Hepatic stellate cell (primary cell): Measurements from ENCODE around the gene CXCL10.
"Not testable (repeated sequence)": the region's sequence is repeated elsewhere in the genome, so short reads cannot be mapped to it uniquely, and the experiment has no call there.

ENCODE experiments used
- DNase-seq: peaks from one replicate; pipeline ENCODE4 v3.0.0; 2011; ENCODE audit warnings: low spot score

The CXCL10 gene

GRCh38 chr4:76023389-76023788 lies at the start of gene CXCL10:
Gene CXCL10, minus strand, starts transcription at chr4:76023497. Its CDS starts 66 bp downstream, at chr4:76023431.
- DNase-seq: no peak

GRCh38 chr4:76072760-76073159 lies 49.5 kb upstream of the CXCL10 start:
- DNase-seq: no peak

GRCh38 chr4:76067652-76068286 lies 44.5 kb upstream of the CXCL10 start:
- DNase-seq: peak; percentile 62

GRCh38 chr4:76066546-76066945 lies 43.2 kb upstream of the CXCL10 start:
- no peak for DNase-seq

GRCh38 chr4:76061982-76062381 lies 38.7 kb upstream of the CXCL10 start:
- DNase-seq: no peak

GRCh38 chr4:76061421-76061820 lies 38.1 kb upstream of the CXCL10 start:
- no peak for DNase-seq

GRCh38 chr4:76060506-76060905 lies 37.2 kb upstream of the CXCL10 start:
- DNase-seq: no peak

GRCh38 chr4:76059750-76060149 lies 36.5 kb upstream of the CXCL10 start:
- no peak for DNase-seq

GRCh38 chr4:76058888-76059426 lies 35.7 kb upstream of the CXCL10 start:
- no peak for DNase-seq

- DNase-seq: no peak
These were observed 35.0 kb upstream of the CXCL10 start for GRCh38 chr4:76058302-76058701.

GRCh38 chr4:76055421-76055820 lies 32.1 kb upstream of the CXCL10 start:
- no peak for DNase-seq

GRCh38 chr4:76055016-76055415 lies 31.7 kb upstream of the CXCL10 start:
- DNase-seq: no peak

GRCh38 chr4:76053730-76054129 lies 30.4 kb upstream of the CXCL10 start:
- no peak for DNase-seq

- not testable (repeated sequence) for DNase-seq
These were observed 27.3 kb upstream of the CXCL10 start for GRCh38 chr4:76050560-76051050.

- DNase-seq: not testable (repeated sequence)
These were observed 26.6 kb upstream of the CXCL10 start for GRCh38 chr4:76049860-76050416.

GRCh38 chr4:76044686-76045085 lies 21.4 kb upstream of the CXCL10 start:
- not testable (repeated sequence) for DNase-seq

- DNase-seq: not testable (repeated sequence)
These were observed 20.0 kb upstream of the CXCL10 start for GRCh38 chr4:76043306-76043705.

- not testable (repeated sequence) for DNase-seq
These were observed 19.1 kb upstream of the CXCL10 start for GRCh38 chr4:76042241-76042998.

GRCh38 chr4:76036855-76037254 lies 13.6 kb upstream of the CXCL10 start:
- DNase-seq: no peak

- DNase-seq: no peak
These were observed 12.6 kb upstream of the CXCL10 start, which contains the start of gene CXCL11 for GRCh38 chr4:76035799-76036380. Gene CXCL11, minus strand, starts transcription at chr4:76036070. Its CDS starts 83 bp downstream, at chr4:76035987.

- no peak for DNase-seq
These were observed 11.8 kb upstream of the CXCL10 start for GRCh38 chr4:76035141-76035540.

GRCh38 chr4:76029300-76029699 lies 6.0 kb upstream of the CXCL10 start:
- no peak for DNase-seq
